MCF 10A (cell line): ENCODE measurements around the gene GALNT13. TPM values are rescaled to one million over a fixed set of nuclear protein-coding genes. Genes with fewer than 3 reads are reported as not detected.

Source experiments
- BruUV-seq: library from RNA; stranded (reverse); fragments of 400-500 nt; replicated peaks from 2 replicates; lab custom pipeline; 2021; lab: Mats Ljungman, UMichigan
- CTCF ChIA-PET: fragments of 300-600 bp; sonication (Branson Sonifier 250); formaldehyde crosslinking; extraction: SDS; loops from one replicate; lab custom pipeline; 2021; ENCODE audit warnings: antibody characterized with exemption, inconsistent platforms; lab: Yijun Ruan, JAX
- POLR2A ChIA-PET: fragments of 300-600, 350-650 bp; sonication (Branson Sonifier 250); formaldehyde crosslinking; extraction: SDS; loops from one replicate; lab custom pipeline; 2020; ENCODE audit warnings: antibody characterized with exemption, inconsistent platforms; lab: Yijun Ruan, JAX
- DNase-seq: peaks from one replicate; pipeline ENCODE4 v3.0.0-alpha.2; 2018; ENCODE audit not compliant: unreplicated experiment
- H3K27ac Mint-ChIP-seq: one replicate; pipeline ENCODE4 v1.8.0; 2022; ENCODE audit warnings: mild to moderate bottlenecking, low read depth, mixed read lengths; ENCODE audit not compliant: unreplicated experiment
- H3K27me3 Mint-ChIP-seq: one replicate; pipeline ENCODE4 v1.8.0; 2022; ENCODE audit warnings: mixed read lengths; ENCODE audit not compliant: insufficient read depth, unreplicated experiment
- H3K36me3 Mint-ChIP-seq: one replicate; pipeline ENCODE4 v1.8.0; 2022; ENCODE audit warnings: mild to moderate bottlenecking, moderate library complexity, mixed read lengths; ENCODE audit not compliant: insufficient read depth, unreplicated experiment
- H3K4me1 Mint-ChIP-seq: one replicate; pipeline ENCODE4 v1.8.0; 2022; ENCODE audit warnings: mixed read lengths; ENCODE audit not compliant: insufficient read depth, unreplicated experiment
- H3K4me3 Mint-ChIP-seq: one replicate; pipeline ENCODE4 v1.8.0; 2022; ENCODE audit warnings: mild to moderate bottlenecking, moderate library complexity, mixed read lengths; ENCODE audit not compliant: unreplicated experiment
- H3K9me3 Mint-ChIP-seq: one replicate; pipeline ENCODE4 v1.8.0; 2022; ENCODE audit warnings: mixed read lengths; ENCODE audit not compliant: unreplicated experiment
- intact Hi-C: fragments of 100-400 bp; cut with micrococcal nuclease; formaldehyde crosslinking; loops from 2 replicates; pipeline ENCODE4 v1.14.1; 2022
- total RNA-seq: library from RNA; stranded (reverse); gene quantifications from 2 replicates; pipeline ENCODE4 v1.2.3, GENCODE V29; 2022
- TF ChIP-seq, protein P1 (sequence below): fragments of 200-600 bp; IDR thresholded peaks from one replicate; pipeline ENCODE4 v1.8.0; 2022; ENCODE audit warnings: antibody characterized with exemption, mild to moderate bottlenecking; ENCODE audit not compliant: unreplicated experiment

Gene GALNT13
- total RNA-seq, 1 experiment from 2014 or later, result 0.54 TPM

DNA sequence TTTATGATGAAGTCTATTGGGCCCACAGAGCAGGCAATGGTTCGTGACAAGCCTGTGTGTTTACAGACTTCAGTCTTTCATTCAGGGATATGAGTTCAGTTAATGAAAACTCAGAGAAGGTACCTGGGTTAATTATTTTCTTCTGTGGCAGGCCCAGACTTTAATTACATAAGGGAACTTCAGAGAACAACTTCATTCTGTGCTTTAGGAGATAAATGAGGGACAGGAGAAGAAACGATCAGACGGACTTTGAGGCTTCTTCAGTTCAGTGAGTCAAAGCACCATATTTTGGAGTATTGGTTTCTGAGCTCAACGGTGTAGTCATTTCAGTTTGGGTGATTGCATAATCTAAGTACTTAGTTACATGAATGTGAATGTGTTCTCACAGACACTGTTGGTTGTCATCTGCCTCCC is 623.7 kb downstream of the GALNT13 start:
- BruUV-seq, result no TSS peak
- CTCF ChIA-PET, result no interaction called here
- H3K36me3 Mint-ChIP-seq, result no peaks in the 10 kb centered on the region
- H3K4me1 Mint-ChIP-seq, result no peaks in the 10 kb centered on the region
- no peak overlapping the region for H3K4me3 Mint-ChIP-seq
- DNase-seq, result no peak
- POLR2A ChIA-PET, result no interaction called here
- peaks cover 22% of the 10 kb centered on the region for H3K27me3 Mint-ChIP-seq
- intact Hi-C loops, result no loop called here
- H3K9me3 Mint-ChIP-seq, result no peaks in the 10 kb centered on the region
- TF ChIP-seq, protein P1, sequence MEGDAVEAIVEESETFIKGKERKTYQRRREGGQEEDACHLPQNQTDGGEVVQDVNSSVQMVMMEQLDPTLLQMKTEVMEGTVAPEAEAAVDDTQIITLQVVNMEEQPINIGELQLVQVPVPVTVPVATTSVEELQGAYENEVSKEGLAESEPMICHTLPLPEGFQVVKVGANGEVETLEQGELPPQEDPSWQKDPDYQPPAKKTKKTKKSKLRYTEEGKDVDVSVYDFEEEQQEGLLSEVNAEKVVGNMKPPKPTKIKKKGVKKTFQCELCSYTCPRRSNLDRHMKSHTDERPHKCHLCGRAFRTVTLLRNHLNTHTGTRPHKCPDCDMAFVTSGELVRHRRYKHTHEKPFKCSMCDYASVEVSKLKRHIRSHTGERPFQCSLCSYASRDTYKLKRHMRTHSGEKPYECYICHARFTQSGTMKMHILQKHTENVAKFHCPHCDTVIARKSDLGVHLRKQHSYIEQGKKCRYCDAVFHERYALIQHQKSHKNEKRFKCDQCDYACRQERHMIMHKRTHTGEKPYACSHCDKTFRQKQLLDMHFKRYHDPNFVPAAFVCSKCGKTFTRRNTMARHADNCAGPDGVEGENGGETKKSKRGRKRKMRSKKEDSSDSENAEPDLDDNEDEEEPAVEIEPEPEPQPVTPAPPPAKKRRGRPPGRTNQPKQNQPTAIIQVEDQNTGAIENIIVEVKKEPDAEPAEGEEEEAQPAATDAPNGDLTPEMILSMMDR, result no peak
- H3K27ac Mint-ChIP-seq, result no peak overlapping the region

DNA sequence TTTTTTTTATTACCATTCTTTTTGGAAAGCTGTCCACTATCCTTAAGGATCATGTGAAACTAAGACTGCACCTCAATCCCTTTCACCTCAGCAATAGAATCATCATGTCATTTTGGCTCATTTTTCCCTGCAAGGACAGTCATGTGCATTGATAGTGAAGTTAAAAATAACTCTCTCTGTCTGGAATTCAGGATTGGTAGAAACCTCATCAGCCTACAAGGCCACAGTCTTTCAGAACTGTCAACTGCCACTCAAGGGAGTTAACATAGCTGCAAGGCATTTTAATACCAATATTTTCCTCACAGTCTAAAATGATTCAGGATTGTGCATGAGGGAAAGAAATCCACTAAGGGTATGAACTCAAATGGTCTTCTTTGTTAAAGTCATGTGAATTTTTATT is 625.3 kb downstream of the GALNT13 start:
- CTCF ChIA-PET, result interaction anchor here (0.8 to 1.4 kb wide), 2 partner anchors 10 to 41 kb away, joined by 4 to 5 read pairs; no protein-coding TSS in a partner anchor
- Mint-ChIP-seq H3K4me3 (no peak overlapping the region), H3K36me3 (no peaks in the 10 kb centered on the region), H3K9me3 (no peaks in the 10 kb centered on the region), H3K27ac (no peak overlapping the region), H3K4me1 (no peaks in the 10 kb centered on the region), H3K27me3 (peaks cover 14% of the 10 kb centered on the region)
- intact Hi-C loops, result no loop called here
- POLR2A ChIA-PET, result no interaction called here
- TF ChIP-seq, protein P1, result no peak
- no TSS peak for BruUV-seq
- no peak for DNase-seq
